Parathyroid adenoma (tissue), 2 donors: ENCODE data around the gene ARHGAP42.

Source experiments
- H2AFZ ChIP-seq: fragments of 300-600 bp; sonication (generic); one replicate; pipeline ENCODE4 v1.7.0; 2017; ENCODE audit warnings: antibody characterized with exemption, mild to moderate bottlenecking
- H3K27ac ChIP-seq: fragments of 300-600 bp; sonication (generic); one replicate; pipeline ENCODE4 v1.7.0; 2017
- H3K27me3 ChIP-seq: fragments of 300-600 bp; sonication (generic); one replicate; pipeline ENCODE4 v1.7.0; 2017; ENCODE audit warnings: low read length; ENCODE audit not compliant: control insufficient read depth, insufficient read depth
- H3K36me3 ChIP-seq: fragments of 300-600 bp; sonication (generic); one replicate; pipeline ENCODE4 v1.7.0; 2017; ENCODE audit warnings: low read length; ENCODE audit not compliant: control insufficient read depth, insufficient read depth
- H3K4me1 ChIP-seq: fragments of 300-600 bp; sonication (generic); one replicate; pipeline ENCODE4 v1.7.0; 2017; ENCODE audit warnings: control low read depth
- H3K4me2 ChIP-seq: fragments of 300-600 bp; sonication (generic); one replicate; pipeline ENCODE4 v1.7.0; 2017; ENCODE audit warnings: low read length
- H3K4me3 ChIP-seq: fragments of 300-600 bp; sonication (generic); one replicate; pipeline ENCODE4 v1.7.0; 2017; ENCODE audit warnings: low read depth, low read length
- H3K79me2 ChIP-seq: fragments of 300-600 bp; sonication (generic); one replicate; pipeline ENCODE4 v1.7.0; 2017; ENCODE audit warnings: control low read depth
- H3K9ac ChIP-seq: fragments of 300-600 bp; sonication (generic); one replicate; pipeline ENCODE4 v1.7.0; 2017; ENCODE audit warnings: mild to moderate bottlenecking
- H3K9me3 ChIP-seq: fragments of 300-600 bp; sonication (generic); one replicate; pipeline ENCODE4 v1.7.0; 2017; ENCODE audit warnings: low read length; ENCODE audit not compliant: control insufficient read depth
- CTCF ChIP-seq: fragments of 300-600 bp; sonication (generic); IDR thresholded peaks from one replicate; pipeline ENCODE4 v1.7.0; 2017; ENCODE audit warnings: antibody characterized with exemption, mild to moderate bottlenecking
- donor health status: primary hyperparathyroidism.

ARHGAP42 gene

GRCh38 chr11:100703801-100704575 lies 16.9 kb downstream of the ARHGAP42 start:
- H2AFZ ChIP-seq: no peak overlapping the region
- peaks cover 4% of the 10 kb centered on the region for H3K79me2 ChIP-seq
- TF ChIP-seq CTCF: no peak
- H3K9me3 ChIP-seq: no peaks in the 10 kb centered on the region
- H3K4me2 ChIP-seq: no peak overlapping the region
- no peak overlapping the region for H3K9ac ChIP-seq
- no peak overlapping the region for H3K4me3 ChIP-seq
- H3K4me1 ChIP-seq: no peaks in the 10 kb centered on the region
- no peaks in the 10 kb centered on the region for H3K27me3 ChIP-seq
- no peaks in the 10 kb centered on the region for H3K36me3 ChIP-seq
- no peak overlapping the region for H3K27ac ChIP-seq

- Histone ChIP-seq H3K27ac (no peak overlapping the region), H3K9me3 (no peaks in the 10 kb centered on the region), H3K27me3 (no peaks in the 10 kb centered on the region), H3K4me3 (no peak overlapping the region), H3K79me2 (no peaks in the 10 kb centered on the region), H3K4me2 (no peak overlapping the region), H3K4me1 (no peaks in the 10 kb centered on the region), H2AFZ (no peak overlapping the region), H3K9ac (no peak overlapping the region), H3K36me3 (no peaks in the 10 kb centered on the region)
- TF ChIP-seq CTCF: no peak
Observed at GRCh38 chr11:100705447-100705846, 18.4 kb downstream of the ARHGAP42 start.

GRCh38 chr11:100706179-100706578 lies 19.1 kb downstream of the ARHGAP42 start:
- no peak overlapping the region for H2AFZ ChIP-seq
- TF ChIP-seq CTCF: no peak
- no peaks in the 10 kb centered on the region for H3K27me3 ChIP-seq
- H3K9ac ChIP-seq: no peak overlapping the region
- no peaks in the 10 kb centered on the region for H3K36me3 ChIP-seq
- H3K4me2 ChIP-seq: no peak overlapping the region
- H3K27ac ChIP-seq: no peak overlapping the region
- no peaks in the 10 kb centered on the region for H3K79me2 ChIP-seq
- no peaks in the 10 kb centered on the region for H3K9me3 ChIP-seq
- no peaks in the 10 kb centered on the region for H3K4me1 ChIP-seq
- no peak overlapping the region for H3K4me3 ChIP-seq

GRCh38 chr11:100709233-100709957 lies 22.3 kb downstream of the ARHGAP42 start:
- H3K4me3 ChIP-seq: no peak overlapping the region
- no peaks in the 10 kb centered on the region for H3K4me1 ChIP-seq
- H2AFZ ChIP-seq: no peak overlapping the region
- H3K27ac ChIP-seq: no peak overlapping the region
- no peaks in the 10 kb centered on the region for H3K9me3 ChIP-seq
- H3K36me3 ChIP-seq: no peaks in the 10 kb centered on the region
- H3K4me2 ChIP-seq: no peak overlapping the region
- no peak for TF ChIP-seq CTCF
- no peaks in the 10 kb centered on the region for H3K79me2 ChIP-seq
- no peaks in the 10 kb centered on the region for H3K27me3 ChIP-seq
- no peak overlapping the region for H3K9ac ChIP-seq
